Esophagus squamous epithelium (tissue), 4 donors: ENCODE data around the gene NRXN3.

ENCODE experiments used
- CTCF ChIP-seq, 6 experiments: fragments of 450-650 bp in 4 of 6; fragments of 200-600 bp in 2 of 6; sonication (generic) in 2 of 6; IDR thresholded peaks; one replicate each; pipeline ENCODE4 v1.5.1; 2016 to 2019; ENCODE audit warnings: antibody characterized with exemption in 6 of 6, mild to moderate bottlenecking in 4 of 6, moderate library complexity in 4 of 6
- POLR2A ChIP-seq, 4 donors: fragments of 450-650 bp; IDR thresholded peaks; one replicate each; pipeline ENCODE4 v1.6.1; 2017; ENCODE audit warnings: antibody characterized with exemption in 4 of 4, mild to moderate bottlenecking in 4 of 4, moderate library complexity in 3 of 4

GRCh38 chr14:79251278-79251677, 1081.1 kb downstream of the NRXN3 start:
- no peak for TF ChIP-seq CTCF (IDR thresholded peaks at IDR 0.05)
- TF ChIP-seq POLR2A (IDR thresholded peaks at IDR 0.05) = no peak
